IPS-18a (cell line): ENCODE measurements around the gene LTB.

Source experiments
- H3K27ac ChIP-seq: one replicate; pipeline ENCODE4 v1.5.1; 2013; ENCODE audit warnings: low read length
- H3K27me3 ChIP-seq: one replicate; pipeline ENCODE4 v1.6.1; 2013; ENCODE audit warnings: mild to moderate bottlenecking, low read length; ENCODE audit not compliant: control insufficient read depth, insufficient read depth
- H3K36me3 ChIP-seq: one replicate; pipeline ENCODE4 v1.6.1; 2013; ENCODE audit warnings: low read depth, low read length; ENCODE audit not compliant: control insufficient read depth
- H3K4me1 ChIP-seq: one replicate; pipeline ENCODE4 v1.6.1; 2013; ENCODE audit warnings: low read depth, low read length; ENCODE audit not compliant: control insufficient read depth
- H3K4me3 ChIP-seq: one replicate; pipeline ENCODE4 v1.5.1; 2013; ENCODE audit warnings: low read length
- H3K9ac ChIP-seq: one replicate; pipeline ENCODE4 v1.6.1; 2013; ENCODE audit warnings: mild to moderate bottlenecking, low read length, moderate library complexity
- H3K9me3 ChIP-seq: one replicate; pipeline ENCODE4 v1.6.1; 2013; ENCODE audit warnings: low read depth, low read length; ENCODE audit not compliant: control insufficient read depth

LTB gene

GRCh38 chr6:31530659-31531058, 51.6 kb downstream of the LTB start:
- Histone ChIP-seq H3K27ac (no peak overlapping the region), H3K9ac (no peak overlapping the region), H3K4me3 (no peak overlapping the region), H3K4me1 (no peaks in the 10 kb centered on the region), H3K36me3 (peaks cover 64% of the 10 kb centered on the region), H3K27me3 (no peaks in the 10 kb centered on the region), H3K9me3 (no peaks in the 10 kb centered on the region)
